ENCODE data around the gene ZSWIM8. TPM values are rescaled to one million over a fixed set of nuclear protein-coding genes. Genes with fewer than 3 reads are reported as not detected.

The ZSWIM8 gene
- total and polyA plus RNA-seq, 2 of the 8 experiments (the other 6 are each of a cell fraction or from before 2014, with no cell fraction given), result 44.7 to 99.7 TPM

- Histone ChIP-seq H3K36me3 (ENCODE audit: control insufficient read depth in 2 of 4, insufficient read depth in 4 of 4, low read length in 3 of 4) (peaks cover 0 to 19% (median 7%) of the 10 kb centered on the region in 4 experiments; a peak in 5 of 8 replicates), H2BK5ac (ENCODE audit: low read depth, low read length) (no peak overlapping the region), H4K8ac (ENCODE audit: extremely low read depth, insufficient read depth, low read length) (no peak overlapping the region; the same call in 1 of the 2 replicates), H2BK20ac (ENCODE audit: low read length) (no peak overlapping the region), H3K18ac (ENCODE audit: extremely low read depth, low read length) (no peak overlapping the region), H3K14ac (ENCODE audit: insufficient read length) (no peak overlapping the region), H3K27ac (ENCODE audit: low read depth, low read length) (no peak overlapping the region), H3K79me1 (ENCODE audit: low read depth, low read length) (no peaks in the 10 kb centered on the region), H3K4me1 (replicated peaks in 1 of 4; ENCODE audit: control insufficient read depth in 3 of 4, insufficient read depth in 4 of 4, low read length in 3 of 4) (peaks cover 0 to 4% (median 2%) of the 10 kb centered on the region in 4 experiments; a peak in 4 of 7 replicates), H3K9me3 (ENCODE audit: insufficient read depth in 2 of 2, low read depth in 1 of 2, low read length in 1 of 2) (no peaks in the 10 kb centered on the region), H3K9ac (replicated peaks in 1 of 4; ENCODE audit: extremely low read depth in 1 of 4, low read depth in 3 of 4, low read length in 3 of 4) (no peak overlapping the region), H4K5ac (ENCODE audit: insufficient read length, low read depth, low read length) (no peak overlapping the region), H3K27me3 (replicated peaks in 1 of 4; ENCODE audit: control insufficient read depth in 3 of 4, extremely low read depth in 1 of 4, insufficient read depth in 3 of 4, low read length in 3 of 4) (no peaks in the 10 kb centered on the region; a peak in 1 of 7 replicates), H3K79me2 (ENCODE audit: control insufficient read depth in 1 of 2, insufficient read depth in 2 of 2, low read length in 2 of 2) (no peaks in the 10 kb centered on the region), H2BK120ac (replicated peaks; ENCODE audit: low read depth, low read length) (no peak overlapping the region), H2BK12ac (ENCODE audit: low read depth, low read length) (no peak overlapping the region), H3K4me2 (ENCODE audit: insufficient read depth in 1 of 2, low read depth in 2 of 2, low read length in 2 of 2) (no peak overlapping the region), H3K4ac (replicated peaks; ENCODE audit: insufficient read length, low read depth, low read length) (no peak overlapping the region), H3K23me2 (ENCODE audit: low read depth, low read length) (no peaks in the 10 kb centered on the region; the same call in 1 of the 2 replicates), H3K23ac (ENCODE audit: insufficient read length) (no peak overlapping the region), H3K4me3 (ENCODE audit: extremely low read depth in 1 of 4, insufficient read depth in 2 of 4, low read depth in 3 of 4, low read length in 4 of 4) (no peak overlapping the region), H4K20me1 (replicated peaks in 1 of 2; ENCODE audit: control insufficient read depth in 1 of 2, insufficient read depth in 2 of 2, low read length in 2 of 2) (peaks cover 0 to 4% of the 10 kb centered on the region in 2 experiments), H3K56ac (replicated peaks; ENCODE audit: insufficient read length, low read depth, low read length) (no peak overlapping the region), H4K91ac (replicated peaks; ENCODE audit: insufficient read length, low read length) (no peak overlapping the region), H2AFZ (ENCODE audit: low read length) (no peak overlapping the region), H2BK15ac (ENCODE audit: low read length) (no peak overlapping the region), H2AK5ac (ENCODE audit: low read depth, low read length) (no peak overlapping the region)
- POLR2A ChIA-PET (ENCODE audit: partially characterized antibody), result interaction anchor here (1.2 to 1.6 kb wide), 4 partner anchors 12 to 73 kb away, joined by 3 to 6 read pairs (median 4); no protein-coding TSS in a partner anchor
- 74% methylated on average over 22 of the region's 22 CpGs; no CpG with 5 or more reads in 1 of the 2 experiments for WGBS, 2 experiments (ENCODE audit: extremely low coverage in 1 of 2, insufficient coverage in 1 of 2, insufficient read length in 1 of 2, insufficient replicate concordance in 2 of 2, low coverage in 1 of 2, low lambda C conversion rate in 2 of 2, missing lambda C conversion rate in 1 of 2)
- CTCF ChIA-PET (ENCODE audit: partially characterized antibody), result interaction anchor here (0.6 to 16.0 kb wide), 20 partner anchors 8 to 368 kb away, joined by 3 to 209 read pairs (median 4); a partner anchor contains a TSS
- DNase-seq (ENCODE audit: low read depth in 1 of 2, low spot score in 2 of 2) (peak in 1 of 2 experiments; percentile 58), FAIRE-seq (no peak)
- TF ChIP-seq KDM1A (IDR thresholded peaks at IDR 0.05; ENCODE audit: borderline replicate concordance, low read length) (no peak), E2F6 (IDR thresholded peaks at IDR 0.05) (no peak), RAD21 (IDR thresholded peaks at IDR 0.05 in 1 of 2, conservative IDR thresholded peaks at IDR 0.05 in 1 of 2; ENCODE audit: low read depth in 2 of 2, low read length in 2 of 2) (peak in 1 of 2 experiments; percentile 26; a peak in 1 of 4 replicates), HDAC2 (IDR thresholded peaks at IDR 0.05; ENCODE audit: borderline replicate concordance in 1 of 2, low read depth in 2 of 2, low read length in 2 of 2) (no peak)
Measured at GRCh38 chr10:73814896-73815718, 29.7 kb downstream of the ZSWIM8 start.
